ENCODE measurements around the gene TMSB4Y. TPM values are rescaled to one million over a fixed set of nuclear protein-coding genes. Genes with fewer than 3 reads are reported as not detected.
A peak's percentile ranks its signal among the peaks of the same experiment; 100 is the strongest.

The TMSB4Y gene
- total RNA-seq, 4 donors from 2014 or later = 2.6 to 4.5 TPM; not detected in 2

DNA sequence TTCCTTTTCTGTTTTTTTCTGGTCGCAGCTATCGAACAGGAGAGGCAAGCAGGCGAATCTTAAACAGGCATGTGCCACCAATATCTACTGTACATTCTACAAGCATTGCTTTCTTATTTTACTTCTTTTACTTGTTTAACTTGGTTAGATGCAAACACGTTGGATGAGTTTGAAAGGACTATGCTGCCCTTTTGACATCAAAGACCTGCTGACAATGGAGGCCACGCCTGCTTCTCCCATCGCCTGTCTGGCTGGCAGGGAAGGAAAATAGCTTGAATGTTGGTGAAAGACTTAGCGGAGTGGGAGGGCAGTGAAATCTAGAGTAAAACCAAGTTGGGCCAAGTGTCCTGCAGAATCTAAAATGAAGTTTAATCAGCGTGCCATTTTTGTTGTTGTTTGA lies 1.5 kb downstream of the TMSB4Y start:
- peak; percentile 20 to 27 for DNase-seq
- Histone ChIP-seq H3K9me3 (no peaks in the 10 kb centered on the region), H3K4me3 (replicated peaks in 1 of 3) (no peak overlapping the region), H3K27me3 (no peaks in the 10 kb centered on the region), H3K4me1 (no peaks in the 10 kb centered on the region), H3K36me3 (no peaks in the 10 kb centered on the region), H3K27ac (no peak overlapping the region)
- TF ChIP-seq POLR2A (IDR thresholded peaks at IDR 0.05) (no peak), CTCF (IDR thresholded peaks at IDR 0.05) (no peak)
- intact Hi-C loops (cut with DNase I) = no loop called here
- WGBS, 2 donors = 20 to 26% methylated on average over 8 of the region's 8 CpGs

- Histone ChIP-seq H3K9me3 (no peaks in the 10 kb centered on the region), H3K4me1 (no peaks in the 10 kb centered on the region), H3K4me3 (replicated peaks in 1 of 3) (no peak overlapping the region), H3K27me3 (no peaks in the 10 kb centered on the region), H3K27ac (no peak overlapping the region), H3K36me3 (no peaks in the 10 kb centered on the region)
- intact Hi-C loops (cut with DNase I) = no loop called here
- TF ChIP-seq POLR2A (IDR thresholded peaks at IDR 0.05) = no peak
- no peak for TF ChIP-seq CTCF (IDR thresholded peaks at IDR 0.05)
- 97 to 100% methylated on average over 1 of the region's 1 CpG for WGBS, 2 donors
- no peak for DNase-seq
These were observed 4.3 kb downstream of the TMSB4Y start for GRCh38 chrY:13708038-13708437.

GRCh38 chrY:13718996-13719395 lies 15.3 kb downstream of the TMSB4Y start:
- TF ChIP-seq CTCF (IDR thresholded peaks at IDR 0.05) = no peak
- no peak for TF ChIP-seq POLR2A (IDR thresholded peaks at IDR 0.05)
- H3K4me1 ChIP-seq = no peaks in the 10 kb centered on the region

DNA sequence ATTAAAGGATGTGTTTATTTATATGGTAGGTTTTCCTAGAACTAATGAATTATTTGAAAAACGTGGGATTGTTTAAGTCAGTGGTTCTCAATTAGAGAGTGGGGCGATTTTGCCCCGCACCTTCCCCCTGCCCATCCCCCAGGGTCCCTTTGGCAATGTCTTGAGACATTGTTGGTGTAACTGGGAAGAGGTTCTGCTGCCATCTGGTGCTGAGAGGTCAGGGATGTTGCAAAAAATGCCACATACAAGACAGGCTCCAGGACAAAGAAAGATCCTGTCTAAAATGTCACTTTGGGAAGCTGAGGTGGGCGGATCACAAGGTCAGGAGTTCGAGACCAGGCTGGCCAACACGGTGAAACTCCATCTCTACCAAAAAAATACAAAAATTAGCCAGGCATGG lies 25.8 kb downstream of the TMSB4Y start:
- Histone ChIP-seq H3K4me3 (replicated peaks in 1 of 3) (no peak overlapping the region), H3K9me3 (no peaks in the 10 kb centered on the region), H3K4me1 (no peaks in the 10 kb centered on the region), H3K36me3 (no peaks in the 10 kb centered on the region), H3K27me3 (no peaks in the 10 kb centered on the region), H3K27ac (no peak overlapping the region)
- no peak for TF ChIP-seq POLR2A (IDR thresholded peaks at IDR 0.05)
- no peak for TF ChIP-seq CTCF (IDR thresholded peaks at IDR 0.05)
- no peak for DNase-seq
- WGBS, 2 donors = 71 to 83% methylated on average over 6 of the region's 6 CpGs
- intact Hi-C loops (cut with DNase I) = no loop called here

More at GRCh38 chrY:13718996-13719395, 15.3 kb downstream of the TMSB4Y start:
- WGBS, 2 donors = 94 to 97% methylated on average over 1 of the region's 1 CpG
- Histone ChIP-seq H3K27ac (no peak overlapping the region), H3K27me3 (no peaks in the 10 kb centered on the region), H3K36me3 (no peaks in the 10 kb centered on the region), H3K4me3 (replicated peaks in 1 of 3) (no peak overlapping the region), H3K9me3 (no peaks in the 10 kb centered on the region)
- intact Hi-C loops (cut with DNase I) = no loop called here
- no peak for DNase-seq

DNA sequence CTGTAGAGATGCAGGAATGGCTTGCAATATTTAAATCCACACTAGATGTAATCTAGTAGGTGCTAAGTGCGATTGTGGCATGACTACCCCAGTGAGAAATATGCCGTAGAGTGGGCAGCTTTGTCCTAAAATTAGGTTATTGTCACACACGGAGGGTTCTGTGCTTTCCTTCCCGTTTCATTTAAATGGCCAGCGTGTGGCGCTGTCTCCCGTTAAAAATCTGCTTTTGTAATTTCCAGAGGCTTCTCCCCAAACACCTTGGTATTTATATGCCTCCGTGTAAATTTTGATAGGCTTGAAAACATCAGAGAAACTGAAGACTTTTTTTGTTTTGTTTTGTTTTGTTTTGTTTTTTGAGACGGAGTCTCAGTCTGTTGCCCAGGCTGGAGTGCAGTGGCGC lies 34.9 kb downstream of the TMSB4Y start:
- Histone ChIP-seq H3K4me3 (replicated peaks in 1 of 3) (no peak overlapping the region), H3K9me3 (no peaks in the 10 kb centered on the region), H3K27me3 (no peaks in the 10 kb centered on the region), H3K4me1 (no peaks in the 10 kb centered on the region), H3K36me3 (no peaks in the 10 kb centered on the region), H3K27ac (no peak overlapping the region)
- WGBS, 2 donors = 13% methylated on average over 10 of the region's 10 CpGs
- TF ChIP-seq POLR2A (IDR thresholded peaks at IDR 0.05) (no peak), CTCF (IDR thresholded peaks at IDR 0.05) (peak in 3 of 6 experiments; percentile 27 to 47 (median 39))
- DNase-seq = peak; percentile 17 to 50
- intact Hi-C loops (cut with DNase I) = no loop called here
